Measurements from ENCODE around the gene MIGA1.

DNA sequence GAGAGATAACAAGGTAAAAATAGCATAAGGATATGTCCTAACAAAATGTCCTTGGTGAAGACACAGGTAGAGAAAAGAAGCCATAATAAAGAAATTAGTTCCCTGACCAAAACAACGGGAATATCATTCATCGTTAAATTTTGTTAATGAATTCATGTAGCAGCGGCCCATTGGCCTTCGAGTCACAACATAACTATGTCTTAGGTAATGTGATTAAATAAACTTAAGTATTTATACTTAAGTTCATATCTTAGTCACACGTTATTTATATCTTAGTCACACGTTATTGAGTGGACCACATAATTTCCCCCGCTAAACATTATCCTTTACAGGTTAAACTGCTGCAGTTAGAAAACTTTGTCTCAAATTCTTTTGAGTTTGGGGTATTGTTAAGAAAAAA is 110.2 kb downstream of the MIGA1 start:
- TF ChIP-seq CTCF (CRISPR knock-in tag; IDR thresholded peaks at IDR 0.05) (no peak), THAP9 (CRISPR knock-in tag; IDR thresholded peaks at IDR 0.05; ENCODE audit: borderline replicate concordance) (no peak), POLR2A (IDR thresholded peaks at IDR 0.05; ENCODE audit: insufficient read depth in 1 of 2, low read depth in 2 of 2, low read length in 2 of 2) (no peak), FOSL2 (CRISPR knock-in tag; IDR thresholded peaks at IDR 0.05) (no peak), BCL6 (CRISPR knock-in tag; IDR thresholded peaks at IDR 0.05) (no peak), ARID3A (IDR thresholded peaks at IDR 0.05; ENCODE audit: low read depth, low read length) (no peak), PLRG1 (conservative IDR thresholded peaks at IDR 0.05) (no peak)

All from HepG2 (cell line).